PFSK-1 (cell line): Measurements from ENCODE around the gene MAPKAPK2.

Experiments
- FOXP2 ChIP-seq: optimal IDR thresholded peaks from 2 replicates; pipeline ENCODE3; 2011; ENCODE audit warnings: borderline replicate concordance, control low read depth, inconsistent platforms; ENCODE audit not compliant: insufficient read depth; ENCODE audit errors: extremely low read length, extremely low read depth
- POLR2AphosphoS5 ChIP-seq: IDR thresholded peaks from 2 replicates; pipeline ENCODE4 v1.6.1; 2012; ENCODE audit warnings: low read depth, mild to moderate bottlenecking, control low read depth, low read length, moderate library complexity
- SIN3A ChIP-seq: IDR thresholded peaks from 2 replicates; pipeline ENCODE4 v1.6.1; 2012; ENCODE audit warnings: mild to moderate bottlenecking, low read length, moderate library complexity, borderline replicate concordance; ENCODE audit not compliant: insufficient read depth
- TAF1 ChIP-seq: IDR thresholded peaks from 2 replicates; pipeline ENCODE4 v1.6.1; 2012; ENCODE audit warnings: low read length, control low read depth, borderline replicate concordance; ENCODE audit not compliant: insufficient read depth
- TF ChIP-seq, protein P1 (sequence below), 2 experiments: IDR thresholded peaks; 2 replicates each; pipeline versions ENCODE4 v1.6.1 to v1.8.0; 2011 to 2012; ENCODE audit warnings: low read depth in 2 of 2, low read length in 2 of 2, control low read depth in 1 of 2, inconsistent platforms in 1 of 2, mild to moderate bottlenecking in 1 of 2, moderate library complexity in 1 of 2; ENCODE audit not compliant: insufficient read depth in 1 of 2

The MAPKAPK2 gene

DNA sequence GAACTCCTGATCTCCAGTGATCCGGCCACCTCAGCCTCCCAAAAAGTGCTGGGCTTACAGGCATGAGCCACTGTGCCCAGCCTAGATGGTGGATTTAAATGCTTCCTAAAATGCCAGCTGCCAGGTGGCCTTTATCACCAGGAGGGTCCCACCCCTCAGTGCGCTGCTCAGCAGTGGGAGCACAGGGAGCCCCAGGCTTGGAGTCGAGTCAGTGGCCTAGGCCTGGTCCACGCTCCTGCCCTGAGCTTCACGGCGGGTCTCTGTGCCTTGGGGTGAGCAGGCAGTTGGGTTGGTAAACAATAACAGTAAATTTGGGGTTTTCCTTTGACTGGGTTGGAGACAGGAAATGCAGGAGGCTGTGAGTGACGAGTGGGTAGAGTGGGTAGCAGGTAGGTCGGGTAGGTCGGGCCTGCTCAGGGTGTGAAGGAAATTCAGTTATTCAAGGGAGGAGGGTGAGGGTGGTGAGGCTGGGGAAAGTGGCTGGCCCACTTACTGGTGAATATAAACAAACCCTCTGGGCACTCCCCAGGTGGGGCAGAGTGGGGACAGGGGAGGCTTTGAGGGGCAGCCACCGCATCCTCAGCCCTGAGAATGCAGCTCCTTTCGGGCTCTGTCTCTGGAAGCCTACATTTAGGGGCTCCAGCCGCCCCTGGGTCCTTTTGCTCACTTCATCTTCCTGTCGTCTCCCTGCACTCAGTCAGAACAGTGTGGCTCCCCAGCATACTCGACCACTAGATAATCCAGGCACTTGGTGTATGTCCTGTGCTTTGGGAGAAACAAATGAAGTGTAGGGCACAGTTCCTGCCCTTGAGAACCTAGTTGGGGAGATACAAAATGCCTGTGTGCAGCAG, 52.4 kb downstream of the MAPKAPK2 start:
- TF ChIP-seq, protein P1, sequence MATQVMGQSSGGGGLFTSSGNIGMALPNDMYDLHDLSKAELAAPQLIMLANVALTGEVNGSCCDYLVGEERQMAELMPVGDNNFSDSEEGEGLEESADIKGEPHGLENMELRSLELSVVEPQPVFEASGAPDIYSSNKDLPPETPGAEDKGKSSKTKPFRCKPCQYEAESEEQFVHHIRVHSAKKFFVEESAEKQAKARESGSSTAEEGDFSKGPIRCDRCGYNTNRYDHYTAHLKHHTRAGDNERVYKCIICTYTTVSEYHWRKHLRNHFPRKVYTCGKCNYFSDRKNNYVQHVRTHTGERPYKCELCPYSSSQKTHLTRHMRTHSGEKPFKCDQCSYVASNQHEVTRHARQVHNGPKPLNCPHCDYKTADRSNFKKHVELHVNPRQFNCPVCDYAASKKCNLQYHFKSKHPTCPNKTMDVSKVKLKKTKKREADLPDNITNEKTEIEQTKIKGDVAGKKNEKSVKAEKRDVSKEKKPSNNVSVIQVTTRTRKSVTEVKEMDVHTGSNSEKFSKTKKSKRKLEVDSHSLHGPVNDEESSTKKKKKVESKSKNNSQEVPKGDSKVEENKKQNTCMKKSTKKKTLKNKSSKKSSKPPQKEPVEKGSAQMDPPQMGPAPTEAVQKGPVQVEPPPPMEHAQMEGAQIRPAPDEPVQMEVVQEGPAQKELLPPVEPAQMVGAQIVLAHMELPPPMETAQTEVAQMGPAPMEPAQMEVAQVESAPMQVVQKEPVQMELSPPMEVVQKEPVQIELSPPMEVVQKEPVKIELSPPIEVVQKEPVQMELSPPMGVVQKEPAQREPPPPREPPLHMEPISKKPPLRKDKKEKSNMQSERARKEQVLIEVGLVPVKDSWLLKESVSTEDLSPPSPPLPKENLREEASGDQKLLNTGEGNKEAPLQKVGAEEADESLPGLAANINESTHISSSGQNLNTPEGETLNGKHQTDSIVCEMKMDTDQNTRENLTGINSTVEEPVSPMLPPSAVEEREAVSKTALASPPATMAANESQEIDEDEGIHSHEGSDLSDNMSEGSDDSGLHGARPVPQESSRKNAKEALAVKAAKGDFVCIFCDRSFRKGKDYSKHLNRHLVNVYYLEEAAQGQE (IDR thresholded peaks at IDR 0.05; ENCODE audit: insufficient read depth in 1 of 2, low read depth in 2 of 2, low read length in 2 of 2) = no peak
- TF ChIP-seq POLR2AphosphoS5 (no peak), SIN3A (no peak), TAF1 (no peak), FOXP2 (no peak)

DNA sequence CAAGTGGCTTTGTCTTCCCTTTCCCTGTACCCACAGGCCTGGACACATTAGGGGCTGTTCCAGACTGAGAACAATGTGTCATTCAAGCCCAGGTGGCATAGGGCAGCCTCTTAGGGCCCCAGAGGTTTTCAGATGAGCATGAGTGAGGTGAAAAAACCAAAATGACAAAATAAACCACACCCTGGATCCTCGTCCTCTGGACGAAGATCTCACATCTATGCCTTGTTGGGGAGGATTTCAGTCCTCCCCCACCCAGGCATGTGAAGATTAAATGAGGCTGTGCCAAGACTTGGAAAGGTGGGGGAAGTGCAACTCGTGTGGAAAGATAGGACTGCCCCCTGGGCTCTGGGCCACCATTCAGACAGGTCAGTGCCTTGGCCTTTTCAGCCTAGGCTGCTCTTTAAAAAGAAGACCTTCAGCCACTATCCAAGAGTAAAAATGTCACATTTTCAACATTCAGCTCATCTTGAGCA, 53.1 kb downstream of the MAPKAPK2 start:
- TF ChIP-seq TAF1 = no peak
- TF ChIP-seq POLR2AphosphoS5 = no peak
- TF ChIP-seq SIN3A = no peak
- TF ChIP-seq FOXP2 = no peak
- TF ChIP-seq, protein P1 (IDR thresholded peaks at IDR 0.05; ENCODE audit: insufficient read depth in 1 of 2, low read depth in 2 of 2, low read length in 2 of 2) = no peak

DNA sequence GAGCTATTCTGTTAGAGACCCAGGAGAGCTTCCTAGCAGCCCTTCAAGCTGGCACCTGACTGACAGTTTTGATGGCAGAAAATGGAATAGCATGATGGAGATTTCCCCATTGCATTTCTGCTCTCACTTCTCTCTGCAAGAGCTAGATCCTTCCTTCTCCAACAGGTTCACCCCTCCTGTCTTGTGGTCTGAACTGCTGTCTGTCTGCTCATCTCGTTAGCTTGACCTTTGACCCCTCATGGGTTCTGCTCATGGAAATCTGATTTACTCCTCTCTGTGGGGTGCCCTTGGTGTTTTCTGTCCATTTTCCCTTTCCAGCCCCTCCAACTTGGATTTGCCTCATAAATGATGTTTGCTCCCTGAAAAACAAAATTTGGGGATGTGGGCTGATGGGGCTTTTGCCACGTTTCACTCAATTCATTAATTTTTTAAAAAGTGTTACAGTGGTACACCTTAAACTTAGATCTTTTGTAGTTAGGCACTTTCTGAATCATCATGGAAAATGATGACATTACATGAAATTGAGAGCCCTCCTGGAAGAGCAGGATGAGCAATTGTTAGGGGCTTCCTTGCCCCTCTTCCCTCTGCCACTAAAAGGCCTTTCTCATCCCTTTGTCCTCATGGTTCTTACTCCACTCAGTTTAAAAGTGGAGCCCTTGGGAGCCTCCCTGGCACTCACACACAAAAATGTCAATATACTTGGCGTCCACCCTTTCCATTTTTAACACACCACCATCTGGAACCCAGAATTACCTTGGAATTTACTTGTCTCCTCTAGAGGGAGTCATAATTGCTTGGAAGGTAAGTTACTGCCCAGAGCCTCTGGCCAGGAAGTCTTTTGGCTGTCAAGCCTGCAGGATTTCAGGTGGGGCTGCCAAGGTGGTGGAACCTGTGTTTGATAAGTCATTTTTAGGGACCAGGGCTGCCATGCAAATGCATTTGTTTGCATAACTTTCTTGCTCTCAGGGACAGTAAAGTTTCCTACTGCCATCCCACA, 54.0 kb downstream of the MAPKAPK2 start:
- TF ChIP-seq SIN3A (no peak), POLR2AphosphoS5 (no peak), TAF1 (no peak)
- TF ChIP-seq, protein P1 (IDR thresholded peaks at IDR 0.05; ENCODE audit: insufficient read depth in 1 of 2, low read depth in 2 of 2, low read length in 2 of 2) = no peak

DNA sequence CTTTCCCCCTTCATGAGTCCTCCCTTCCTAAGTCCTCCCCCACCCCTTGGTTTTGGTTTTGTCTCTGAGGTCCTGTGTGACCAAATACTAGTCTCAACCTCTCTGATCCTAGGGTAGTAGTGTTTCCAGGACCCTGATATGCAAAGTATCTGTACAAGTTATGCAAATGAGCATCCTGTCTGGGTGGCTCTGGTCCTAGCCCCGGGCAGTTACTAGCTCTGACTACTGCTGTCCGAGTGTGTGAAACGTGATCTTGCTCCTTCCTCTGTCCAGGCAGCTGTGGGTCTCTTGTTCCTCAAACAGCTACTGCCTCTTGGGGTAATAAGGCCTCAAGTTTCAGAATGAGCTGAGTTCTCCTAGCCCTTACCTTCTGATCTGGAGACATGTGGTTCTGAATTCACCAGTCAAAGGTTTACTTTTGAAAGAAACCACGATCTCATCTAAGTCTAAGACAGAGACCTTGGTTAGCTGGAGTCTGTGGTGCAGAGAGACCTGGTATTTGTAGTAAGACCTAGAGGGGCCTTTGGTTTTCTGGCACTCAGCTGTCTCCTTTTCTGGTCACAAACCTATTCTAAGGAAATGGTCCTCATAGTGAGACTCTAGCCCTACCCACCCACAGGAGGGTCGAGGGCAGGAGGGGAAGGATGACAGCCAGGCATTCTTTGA, 54.8 kb downstream of the MAPKAPK2 start:
- no peak for TF ChIP-seq SIN3A
- TF ChIP-seq, protein P1 (IDR thresholded peaks at IDR 0.05; ENCODE audit: insufficient read depth in 1 of 2, low read depth in 2 of 2, low read length in 2 of 2) = no peak
- no peak for TF ChIP-seq FOXP2
- TF ChIP-seq POLR2AphosphoS5 = no peak
- TF ChIP-seq TAF1 = no peak
